Endothelial cell of umbilical vein (primary cell): ENCODE measurements around the gene RAB6B. TPM values are rescaled to one million over a fixed set of nuclear protein-coding genes. Genes with fewer than 3 reads are reported as not detected.

Experiments used
- BruUV-seq: library from RNA; stranded (reverse); fragments of 400-500 nt; replicated peaks from 2 replicates; lab custom pipeline; 2021; lab: Mats Ljungman, UMichigan
- CTCF ChIA-PET: fragments of 300-600, 350-600 bp; sonication (Branson Sonifier 250); formaldehyde crosslinking; loops from one replicate; lab custom pipeline; 2021; ENCODE audit warnings: antibody characterized with exemption, inconsistent platforms; lab: Charles Lee
- POLR2A ChIA-PET: fragments of 300-600, 350-600 bp; sonication (Branson Sonifier 250); formaldehyde crosslinking; loops from one replicate; lab custom pipeline; 2021; ENCODE audit warnings: antibody characterized with exemption, inconsistent platforms; lab: Charles Lee
- DNase-seq: peaks from one replicate; pipeline ENCODE4 v3.0.0-alpha.2; 2011; ENCODE audit warnings: low read depth, low spot score
- FAIRE-seq: peaks from 2 replicates; lab custom pipeline; 2011; peaks lifted over from hg19 to GRCh38; lab: Jason Lieb, UNC
- H2AFZ ChIP-seq: 2 replicates; pipeline ENCODE4 v1.6.0; 2012; ENCODE audit warnings: low read depth, low read length, control low read depth, inconsistent platforms
- H3K27ac ChIP-seq: 2 replicates; pipeline ENCODE4 v1.5.1; 2011; ENCODE audit warnings: low read depth, mild to moderate bottlenecking, control low read depth, low read length, moderate library complexity; ENCODE audit not compliant: insufficient read depth
- H3K27me3 ChIP-seq, 2 experiments: 2 replicates each; pipeline versions ENCODE4 v1.6.0 to v1.6.1; 2011; ENCODE audit warnings: low read length in 2 of 2, mixed read lengths in 1 of 2; ENCODE audit not compliant: control insufficient read depth in 2 of 2, insufficient read depth in 2 of 2
- H3K36me3 ChIP-seq, 2 experiments: 2 replicates in 1 of 2; 3 replicates in 1 of 2; pipeline ENCODE4 v1.5.1; 2011; ENCODE audit warnings: low read length in 2 of 2, mild to moderate bottlenecking in 1 of 2, moderate library complexity in 1 of 2; ENCODE audit not compliant: control insufficient read depth in 2 of 2, insufficient read depth in 2 of 2; ENCODE audit errors: extremely low read depth in 1 of 2
- H3K4me1 ChIP-seq: 3 replicates; pipeline ENCODE4 v1.5.1; 2011; ENCODE audit warnings: mild to moderate bottlenecking, low read length; ENCODE audit not compliant: control insufficient read depth, insufficient read depth; ENCODE audit errors: extremely low read depth
- H3K4me2 ChIP-seq: 2 replicates; pipeline ENCODE4 v1.6.1; 2011; ENCODE audit warnings: low read length, control low read depth, mixed read lengths; ENCODE audit not compliant: insufficient read depth
- H3K4me3 ChIP-seq, 3 experiments: fragments of 200-600 bp in 1 of 3; sonication (generic), shearing (Covaris generic) in 1 of 3; replicated peaks in 1 of 3; 2 replicates each; pipeline ENCODE4 v1.5.1; 2011 to 2016; ENCODE audit warnings: control low read depth in 3 of 3, low read length in 3 of 3, mild to moderate bottlenecking in 2 of 3, inconsistent platforms in 1 of 3, low read depth in 1 of 3, moderate library complexity in 1 of 3; ENCODE audit not compliant: insufficient read depth in 1 of 3
- H3K79me2 ChIP-seq: 2 replicates; pipeline ENCODE4 v1.6.0; 2012; ENCODE audit warnings: low read length, inconsistent platforms; ENCODE audit not compliant: control insufficient read depth, insufficient read depth
- H3K9ac ChIP-seq: replicated peaks from 2 replicates; pipeline ENCODE3; 2011; ENCODE audit warnings: low read length, control low read depth; ENCODE audit not compliant: insufficient read depth; ENCODE audit errors: extremely low read depth
- H3K9me1 ChIP-seq: replicated peaks from 3 replicates; pipeline ENCODE4 v1.6.0; 2011; ENCODE audit warnings: mild to moderate bottlenecking, low read length; ENCODE audit not compliant: control insufficient read depth, insufficient read depth; ENCODE audit errors: extremely low read depth
- H3K9me3 ChIP-seq: replicated peaks from 2 replicates; pipeline ENCODE4 v1.5.1; 2012; ENCODE audit warnings: low read length, inconsistent platforms; ENCODE audit not compliant: control insufficient read depth, insufficient read depth
- H4K20me1 ChIP-seq: replicated peaks from 2 replicates; pipeline ENCODE3; 2011; ENCODE audit warnings: mild to moderate bottlenecking, low read length; ENCODE audit not compliant: control insufficient read depth, insufficient read depth; ENCODE audit errors: extremely low read depth
- CTCF ChIP-seq, 2 donors: IDR thresholded peaks; 1 replicate in 1 of 2; 2 replicates in 1 of 2; pipeline ENCODE4 v1.5.1; 2011; ENCODE audit warnings: low read length in 2 of 2, mild to moderate bottlenecking in 2 of 2, moderate library complexity in 2 of 2, control low read depth in 1 of 2, inconsistent platforms in 1 of 2, low read depth in 1 of 2; ENCODE audit not compliant: insufficient read depth in 1 of 2; ENCODE audit errors: extremely low read depth in 1 of 2
- EZH2 ChIP-seq: IDR thresholded peaks from 2 replicates; pipeline ENCODE4 v1.6.1; 2012; ENCODE audit warnings: borderline replicate concordance, low read depth, mild to moderate bottlenecking, moderate library complexity, low read length, inconsistent platforms; ENCODE audit not compliant: severe bottlenecking
- FOS ChIP-seq: IDR thresholded peaks from 2 replicates; pipeline ENCODE4 v1.6.1; 2011; ENCODE audit warnings: mild to moderate bottlenecking, low read length, moderate library complexity, borderline replicate concordance; ENCODE audit not compliant: insufficient read depth
- GATA2 ChIP-seq: IDR thresholded peaks from 2 replicates; pipeline ENCODE4 v1.7.0; 2011; ENCODE audit warnings: low read depth, mild to moderate bottlenecking, moderate library complexity, mixed read lengths, low read length; ENCODE audit not compliant: insufficient read length, insufficient read depth
- JUN ChIP-seq: IDR thresholded peaks from 2 replicates; pipeline ENCODE4 v1.6.1; 2011; ENCODE audit warnings: borderline replicate concordance, low read depth; ENCODE audit not compliant: insufficient read length, insufficient read depth
- MYC ChIP-seq: IDR thresholded peaks from one replicate; pipeline ENCODE4 v1.6.1; 2011; ENCODE audit warnings: mild to moderate bottlenecking, low read depth, low read length
- POLR2A ChIP-seq: IDR thresholded peaks from 2 replicates; pipeline ENCODE4 v1.6.1; 2012; ENCODE audit warnings: low read depth, mild to moderate bottlenecking, control low read depth, low read length
- POLR2AphosphoS5 ChIP-seq: IDR thresholded peaks from 2 replicates; pipeline ENCODE4 v1.6.1; 2012; ENCODE audit warnings: low read depth, mild to moderate bottlenecking, control low read depth, low read length, moderate library complexity; ENCODE audit not compliant: insufficient read depth
- dilution Hi-C: fragments of 300-500 bp; cut with MboI; formaldehyde crosslinking; loops from one replicate; pipeline ENCODE4 v1.15.0; 2019; ENCODE audit warnings: low sequenced_read_pairs; ENCODE audit not compliant: extremely low pct_ligation_motif_present
- intact Hi-C: fragments of 100-400 bp; cut with micrococcal nuclease; formaldehyde crosslinking; loops from one replicate; pipeline ENCODE4 v1.10.0; 2022
- polyA plus RNA-seq, 4 experiments: library from polyadenylated mRNA; depleted of rRNA in 3 of 4; stranded (reverse) in 3 of 4; unstranded in 1 of 4; fragments of >200 nt; gene quantifications; 2 replicates each; pipeline versions ENCODE4 v1.2.1 to v1.2.3, GENCODE V29; 2011 to 2012; ENCODE audit warnings: missing spikeins in 1 of 4
- total RNA-seq: library from RNA; stranded (reverse); gene quantifications from 2 replicates; pipeline ENCODE4 v1.2.3, GENCODE V29; 2021
- TF ChIP-seq, protein P1 (sequence below): IDR thresholded peaks from 2 replicates; pipeline ENCODE4 v1.6.1; 2011; ENCODE audit not compliant: insufficient read depth, insufficient read length

The RAB6B gene
- total and polyA plus RNA-seq, 2 donors (not counting 3 experiments of a cell fraction or from before 2014, with no cell fraction given): 1.7 to 6.7 TPM

DNA sequence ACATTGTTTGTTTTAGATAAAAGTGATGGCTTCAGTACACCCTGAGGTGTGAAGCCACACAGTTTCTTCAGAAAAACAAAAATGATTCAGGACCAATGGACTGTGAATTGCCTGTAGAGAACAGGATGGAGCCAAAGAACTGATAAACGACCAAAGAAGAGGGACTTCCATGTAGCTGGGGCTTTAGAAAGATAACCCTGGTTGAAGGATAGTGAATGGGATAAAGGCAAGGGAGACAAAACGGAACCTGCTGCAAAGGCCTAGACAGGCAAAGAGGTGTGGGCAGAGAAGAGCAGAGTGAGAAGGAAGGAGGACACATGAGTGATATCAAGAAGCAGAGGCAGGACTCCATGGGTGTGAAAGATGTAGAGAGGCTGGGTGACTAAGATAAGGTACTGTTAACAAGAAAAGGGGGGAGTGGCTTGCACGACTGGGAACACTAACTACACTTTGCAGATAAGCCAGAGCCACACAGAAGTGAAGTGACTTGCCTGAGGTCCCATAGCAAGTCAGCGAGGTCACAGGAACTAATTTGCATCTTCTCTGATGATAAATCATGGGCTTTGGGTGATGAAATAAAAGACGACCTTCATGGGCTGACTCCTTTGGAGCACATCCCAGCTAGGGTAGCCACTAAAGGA lies 44.3 kb downstream of the RAB6B start:
- no peaks in the 10 kb centered on the region for H3K36me3 ChIP-seq
- no peaks in the 10 kb centered on the region for H3K4me1 ChIP-seq
- no peaks in the 10 kb centered on the region for H3K79me2 ChIP-seq
- CTCF ChIA-PET: no interaction called here
- BruUV-seq: no TSS peak
- H3K27me3 ChIP-seq: no peaks in the 10 kb centered on the region
- H3K4me2 ChIP-seq: no peak overlapping the region
- H2AFZ ChIP-seq: no peak overlapping the region
- no peaks in the 10 kb centered on the region for H4K20me1 ChIP-seq
- DNase-seq (no peak), FAIRE-seq (no peak)
- H3K4me3 ChIP-seq: no peak overlapping the region
- no peaks in the 10 kb centered on the region for H3K9me3 ChIP-seq
- H3K27ac ChIP-seq: no peak overlapping the region
- POLR2A ChIA-PET: no interaction called here
- no peak overlapping the region for H3K9ac ChIP-seq
- intact Hi-C loops (no loop called here), dilution Hi-C loops (no loop called here)
- H3K9me1 ChIP-seq: no peaks in the 10 kb centered on the region
- no peak for TF ChIP-seq POLR2A
- no peak for TF ChIP-seq JUN
- TF ChIP-seq EZH2: no peak
- no peak for TF ChIP-seq FOS
- TF ChIP-seq MYC: no peak
- TF ChIP-seq, protein P1, sequence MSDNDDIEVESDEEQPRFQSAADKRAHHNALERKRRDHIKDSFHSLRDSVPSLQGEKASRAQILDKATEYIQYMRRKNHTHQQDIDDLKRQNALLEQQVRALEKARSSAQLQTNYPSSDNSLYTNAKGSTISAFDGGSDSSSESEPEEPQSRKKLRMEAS: no peak
- no peak for TF ChIP-seq GATA2
- no peak for TF ChIP-seq CTCF (IDR thresholded peaks at IDR 0.05; ENCODE audit: extremely low read depth in 1 of 2, insufficient read depth in 1 of 2, low read depth in 1 of 2, low read length in 2 of 2)
- TF ChIP-seq POLR2AphosphoS5: no peak
